ENCODE measurements around the gene UBTF.

Gene UBTF

DNA sequence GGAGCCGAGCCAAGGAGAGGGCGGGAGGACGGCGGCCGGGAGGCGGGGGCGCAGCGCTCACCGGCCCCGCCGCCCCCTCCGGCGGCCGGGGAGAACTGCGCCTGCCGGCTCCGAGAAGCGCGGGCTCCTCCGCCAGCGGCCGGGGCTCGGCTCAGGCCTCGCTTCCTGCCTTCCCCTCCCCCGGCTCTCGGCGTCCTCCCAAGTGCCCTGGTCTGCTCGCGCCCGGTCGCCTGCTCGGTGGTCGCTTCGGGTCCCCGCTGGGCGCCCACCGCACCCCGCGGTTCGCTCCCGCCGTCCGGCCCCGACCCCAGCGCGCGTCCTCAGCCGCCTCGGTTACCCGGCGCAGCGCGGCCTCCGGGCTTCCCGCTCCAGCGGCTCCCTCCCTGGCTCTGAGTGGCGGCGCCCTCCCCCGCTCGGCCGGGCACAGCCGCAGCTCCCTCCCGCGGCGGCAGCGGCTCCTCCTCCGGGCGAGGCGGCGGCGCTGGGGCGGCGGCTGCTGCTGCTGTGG, 313 bp downstream of the UBTF start:
- peak overlapping the region; percentile 79 for H3K4me3 ChIP-seq (replicated peaks; ENCODE audit: low read depth, low read length)
- TF ChIP-seq, protein P1, sequence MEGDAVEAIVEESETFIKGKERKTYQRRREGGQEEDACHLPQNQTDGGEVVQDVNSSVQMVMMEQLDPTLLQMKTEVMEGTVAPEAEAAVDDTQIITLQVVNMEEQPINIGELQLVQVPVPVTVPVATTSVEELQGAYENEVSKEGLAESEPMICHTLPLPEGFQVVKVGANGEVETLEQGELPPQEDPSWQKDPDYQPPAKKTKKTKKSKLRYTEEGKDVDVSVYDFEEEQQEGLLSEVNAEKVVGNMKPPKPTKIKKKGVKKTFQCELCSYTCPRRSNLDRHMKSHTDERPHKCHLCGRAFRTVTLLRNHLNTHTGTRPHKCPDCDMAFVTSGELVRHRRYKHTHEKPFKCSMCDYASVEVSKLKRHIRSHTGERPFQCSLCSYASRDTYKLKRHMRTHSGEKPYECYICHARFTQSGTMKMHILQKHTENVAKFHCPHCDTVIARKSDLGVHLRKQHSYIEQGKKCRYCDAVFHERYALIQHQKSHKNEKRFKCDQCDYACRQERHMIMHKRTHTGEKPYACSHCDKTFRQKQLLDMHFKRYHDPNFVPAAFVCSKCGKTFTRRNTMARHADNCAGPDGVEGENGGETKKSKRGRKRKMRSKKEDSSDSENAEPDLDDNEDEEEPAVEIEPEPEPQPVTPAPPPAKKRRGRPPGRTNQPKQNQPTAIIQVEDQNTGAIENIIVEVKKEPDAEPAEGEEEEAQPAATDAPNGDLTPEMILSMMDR (IDR thresholded peaks at IDR 0.05; ENCODE audit: low read depth, low read length, missing control alignments), result no peak
- DNase-seq (ENCODE audit: extremely low read depth, low read depth), result no peak

DNA sequence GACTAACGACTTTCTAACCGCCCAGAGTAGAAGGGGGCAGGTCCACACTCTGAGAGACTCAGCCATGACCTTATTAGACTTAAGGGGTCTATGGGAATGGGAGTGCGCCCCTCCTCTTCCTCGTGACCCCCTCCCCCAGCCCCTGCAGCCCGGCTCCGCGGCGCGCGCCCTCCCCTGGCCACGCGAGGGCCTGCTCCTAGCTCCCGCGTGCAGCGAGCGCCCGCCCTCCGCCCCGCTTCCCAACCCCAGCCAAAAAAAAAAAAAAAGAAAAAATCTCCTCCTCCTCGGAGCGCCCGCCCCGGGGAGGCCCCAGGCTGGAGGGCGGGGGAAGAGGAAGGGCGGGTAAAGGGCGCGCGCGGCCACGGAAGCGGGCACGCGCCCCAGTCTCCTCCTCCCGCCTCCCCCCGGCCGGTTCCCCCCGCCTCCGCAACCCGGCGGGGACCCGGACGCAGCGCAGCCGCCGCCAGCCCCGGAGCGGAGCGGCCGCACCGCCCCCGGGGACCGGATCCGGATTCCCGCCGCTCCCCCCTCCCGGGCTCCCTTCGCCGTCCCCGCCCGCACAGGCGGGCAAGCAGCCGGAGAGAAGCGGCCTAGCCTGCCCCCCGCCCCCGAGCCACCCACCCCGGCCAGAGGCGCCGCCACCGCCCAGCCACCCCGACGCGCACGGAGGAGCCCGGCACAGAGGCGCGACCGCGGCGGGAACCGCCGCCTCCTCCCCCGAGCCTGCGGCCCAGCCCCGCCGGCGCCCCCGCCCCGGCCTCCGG, 949 bp downstream of the UBTF start:
- no peak for DNase-seq (ENCODE audit: extremely low read depth, low read depth)

DNA sequence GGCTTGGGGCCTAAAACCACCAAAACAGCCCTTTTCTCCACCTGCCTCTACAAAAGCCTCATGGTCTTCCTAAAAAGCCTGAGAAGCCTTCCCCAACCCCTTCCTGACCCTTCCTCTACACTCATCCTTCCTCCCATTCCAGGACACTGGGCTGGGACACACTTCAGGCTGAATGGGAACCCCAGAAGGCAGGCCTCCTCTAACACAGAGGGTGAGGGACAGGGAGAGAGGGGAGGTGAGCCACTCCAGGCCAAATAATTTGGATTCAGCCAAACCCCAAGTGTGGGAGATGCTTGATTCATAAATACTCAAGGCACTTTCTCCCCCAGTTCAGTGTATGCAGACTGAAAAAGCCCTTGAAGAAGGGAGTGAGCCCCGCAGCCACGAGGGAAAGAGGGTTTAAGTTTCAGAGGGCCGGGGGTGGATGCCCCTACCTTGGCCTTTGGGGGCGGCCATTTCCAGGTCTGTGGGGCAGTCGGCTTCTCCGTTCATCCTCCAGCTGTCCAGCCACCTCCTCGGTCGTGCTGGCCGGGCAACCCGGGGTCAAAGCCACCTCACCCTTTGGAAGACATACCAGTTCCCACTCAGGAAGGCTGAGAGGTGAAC, 1.6 kb downstream of the UBTF start:
- no peak for DNase-seq (ENCODE audit: extremely low read depth, low read depth)
- TF ChIP-seq, protein P1 (IDR thresholded peaks at IDR 0.05; ENCODE audit: low read depth, low read length, missing control alignments), result no peak
- H3K4me3 ChIP-seq (replicated peaks; ENCODE audit: low read depth, low read length), result peak overlapping the region; percentile 79

More for the DNA sequence above, 949 bp downstream of the UBTF start:
- H3K4me3 ChIP-seq (replicated peaks; ENCODE audit: low read depth, low read length), result peak overlapping the region; percentile 79
- TF ChIP-seq, protein P1 (IDR thresholded peaks at IDR 0.05; ENCODE audit: low read depth, low read length, missing control alignments), result peak; percentile 52

DNA sequence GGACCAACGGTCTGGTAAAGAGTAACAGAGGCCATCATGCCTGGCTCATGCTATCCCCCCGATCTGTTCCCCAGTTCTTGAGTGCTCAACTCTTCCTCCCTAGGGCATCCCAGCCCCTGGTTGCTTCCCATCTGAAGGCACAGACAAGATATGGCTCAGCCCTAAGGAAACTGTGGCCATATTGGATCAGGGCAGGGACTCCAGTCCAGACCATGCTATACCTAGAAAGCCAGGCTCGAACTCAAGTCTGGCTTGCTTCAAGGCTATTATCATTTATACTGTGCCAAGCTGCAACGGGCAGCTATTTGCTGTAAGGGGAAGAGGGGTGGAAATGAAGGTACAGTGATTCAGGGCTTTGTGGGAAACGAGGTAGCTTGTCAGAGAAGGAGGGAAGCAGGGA, 2.8 kb downstream of the UBTF start:
- TF ChIP-seq, protein P1 (IDR thresholded peaks at IDR 0.05; ENCODE audit: low read depth, low read length, missing control alignments), result no peak
- peak overlapping the region; percentile 79 for H3K4me3 ChIP-seq (replicated peaks; ENCODE audit: low read depth, low read length)
- DNase-seq (ENCODE audit: extremely low read depth, low read depth), result no peak

DNA sequence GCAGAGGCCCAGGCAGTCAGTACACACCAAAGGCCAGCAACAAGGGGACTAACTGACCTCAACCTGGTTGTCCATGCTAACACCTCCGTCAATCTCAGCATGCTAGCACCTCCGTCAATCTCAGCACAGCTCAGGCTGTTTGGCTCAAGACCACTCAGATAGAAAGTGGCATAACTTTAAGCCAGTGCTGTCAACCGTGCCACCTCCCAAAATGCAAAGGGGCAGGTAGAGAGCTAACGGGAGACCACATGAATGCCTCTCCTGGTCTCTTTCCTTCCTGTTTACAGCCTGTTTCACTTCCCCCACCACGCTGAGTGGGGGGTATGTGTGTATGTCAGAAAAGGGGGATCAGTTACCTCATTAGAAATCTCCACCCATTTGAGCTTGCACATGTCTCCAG, 3.3 kb downstream of the UBTF start:
- TF ChIP-seq, protein P1 (IDR thresholded peaks at IDR 0.05; ENCODE audit: low read depth, low read length, missing control alignments), result no peak
- H3K4me3 ChIP-seq (replicated peaks; ENCODE audit: low read depth, low read length), result peak overlapping the region; percentile 79; the same call in 1 of the 2 replicates
- DNase-seq (ENCODE audit: extremely low read depth, low read depth), result no peak

GRCh38 chr17:44214896-44215295, 4.6 kb downstream of the UBTF start:
- TF ChIP-seq, protein P1 (IDR thresholded peaks at IDR 0.05; ENCODE audit: low read depth, low read length, missing control alignments), result no peak
- no peak for DNase-seq (ENCODE audit: extremely low read depth, low read depth)
- H3K4me3 ChIP-seq (replicated peaks; ENCODE audit: low read depth, low read length), result no peak overlapping the region
